ENCODE results near the gene TNPO3.
"Not testable (repeated sequence)": the region's sequence is repeated elsewhere in the genome, so short reads cannot be mapped to it uniquely, and the experiment has no call there.

Gene TNPO3

GRCh38 chr7:128946936-128947830 lies 107.7 kb downstream of the TNPO3 start:
- Histone ChIP-seq H3K4me2 (ENCODE audit: low read length) (no peak overlapping the region), H3K4me3 (ENCODE audit: low read length) (no peak overlapping the region), H3K4me1 (ENCODE audit: low read length) (peaks cover 25% of the 10 kb centered on the region), H3K27me3 (ENCODE audit: low read depth, low read length) (no peaks in the 10 kb centered on the region), H2AFZ (ENCODE audit: low read depth, low read length) (no peak overlapping the region), H3K79me2 (ENCODE audit: low read length) (peaks cover 60% of the 10 kb centered on the region), H3K36me3 (replicated peaks; ENCODE audit: low read depth, low read length) (peaks cover 83% of the 10 kb centered on the region), H3K27ac (ENCODE audit: low read length) (no peak overlapping the region), H4K20me1 (ENCODE audit: insufficient read depth, low read length) (peaks cover 46% of the 10 kb centered on the region), H3K9me3 (ENCODE audit: insufficient read depth, low read length) (no peaks in the 10 kb centered on the region), H3K9ac (ENCODE audit: low read length) (no peak overlapping the region)
- TF ChIP-seq CTCF (IDR thresholded peaks at IDR 0.05; ENCODE audit: low read depth, low read length), result peak; percentile 41
- TF ChIP-seq EZH2phosphoT487 (IDR thresholded peaks at IDR 0.05; ENCODE audit: low read depth), result no peak

- Histone ChIP-seq H3K4me2 (ENCODE audit: low read length) (no peak overlapping the region), H3K9ac (ENCODE audit: low read length) (no peak overlapping the region), H3K4me3 (ENCODE audit: low read length) (no peak overlapping the region), H3K79me2 (ENCODE audit: low read length) (peaks cover 73% of the 10 kb centered on the region), H3K4me1 (ENCODE audit: low read length) (peaks cover 38% of the 10 kb centered on the region), H4K20me1 (ENCODE audit: insufficient read depth, low read length) (peaks cover 56% of the 10 kb centered on the region), H3K27me3 (ENCODE audit: low read depth, low read length) (no peaks in the 10 kb centered on the region), H3K27ac (ENCODE audit: low read length) (no peak overlapping the region), H3K9me3 (ENCODE audit: insufficient read depth, low read length) (no peaks in the 10 kb centered on the region), H3K36me3 (replicated peaks; ENCODE audit: low read depth, low read length) (peaks cover 84% of the 10 kb centered on the region), H2AFZ (ENCODE audit: low read depth, low read length) (no peak overlapping the region)
- TF ChIP-seq CTCF (IDR thresholded peaks at IDR 0.05; ENCODE audit: low read depth, low read length) (no peak), EZH2phosphoT487 (IDR thresholded peaks at IDR 0.05; ENCODE audit: low read depth) (no peak)
These were observed 109.1 kb downstream of the TNPO3 start for GRCh38 chr7:128945668-128946366.

GRCh38 chr7:128944487-128945236 lies 110.2 kb downstream of the TNPO3 start:
- H3K27ac ChIP-seq (ENCODE audit: low read length), result no peak overlapping the region
- H3K4me1 ChIP-seq (ENCODE audit: low read length), result peaks cover 48% of the 10 kb centered on the region
- peaks cover 56% of the 10 kb centered on the region for H4K20me1 ChIP-seq (ENCODE audit: insufficient read depth, low read length)
- no peak overlapping the region for H3K9ac ChIP-seq (ENCODE audit: low read length)
- TF ChIP-seq EZH2phosphoT487 (IDR thresholded peaks at IDR 0.05; ENCODE audit: low read depth) (no peak), CTCF (IDR thresholded peaks at IDR 0.05; ENCODE audit: low read depth, low read length) (no peak)
- H3K4me3 ChIP-seq (ENCODE audit: low read length), result no peak overlapping the region
- H3K4me2 ChIP-seq (ENCODE audit: low read length), result no peak overlapping the region
- peaks cover 85% of the 10 kb centered on the region for H3K79me2 ChIP-seq (ENCODE audit: low read length)
- H3K36me3 ChIP-seq (replicated peaks; ENCODE audit: low read depth, low read length), result peaks cover 74% of the 10 kb centered on the region
- H3K9me3 ChIP-seq (ENCODE audit: insufficient read depth, low read length), result no peaks in the 10 kb centered on the region
- H3K27me3 ChIP-seq (ENCODE audit: low read depth, low read length), result no peaks in the 10 kb centered on the region
- H2AFZ ChIP-seq (ENCODE audit: low read depth, low read length), result no peak overlapping the region

GRCh38 chr7:128943251-128943650 lies 111.7 kb downstream of the TNPO3 start:
- not testable (repeated sequence) for H3K27me3 ChIP-seq (ENCODE audit: low read depth, low read length); H2AFZ ChIP-seq (ENCODE audit: low read depth, low read length); H3K4me3 ChIP-seq (ENCODE audit: low read length); H3K9me3 ChIP-seq (ENCODE audit: insufficient read depth, low read length); H3K27ac ChIP-seq (ENCODE audit: low read length); H3K9ac ChIP-seq (ENCODE audit: low read length); H3K4me2 ChIP-seq (ENCODE audit: low read length)
- Histone ChIP-seq H3K4me1 (ENCODE audit: low read length) (peaks cover 42% of the 10 kb centered on the region), H3K79me2 (ENCODE audit: low read length) (peaks cover 91% of the 10 kb centered on the region), H4K20me1 (ENCODE audit: insufficient read depth, low read length) (peaks cover 43% of the 10 kb centered on the region), H3K36me3 (replicated peaks; ENCODE audit: low read depth, low read length) (peaks cover 66% of the 10 kb centered on the region)

Measured in OCI-LY3 (cell line).